ENCODE measurements around the gene DCHS1.
A peak's percentile ranks its signal among the peaks of the same experiment; 100 is the strongest.
"Not testable (repeated sequence)": the region's sequence is repeated elsewhere in the genome, so short reads cannot be mapped to it uniquely, and the experiment has no call there.

The DCHS1 gene, protein sequence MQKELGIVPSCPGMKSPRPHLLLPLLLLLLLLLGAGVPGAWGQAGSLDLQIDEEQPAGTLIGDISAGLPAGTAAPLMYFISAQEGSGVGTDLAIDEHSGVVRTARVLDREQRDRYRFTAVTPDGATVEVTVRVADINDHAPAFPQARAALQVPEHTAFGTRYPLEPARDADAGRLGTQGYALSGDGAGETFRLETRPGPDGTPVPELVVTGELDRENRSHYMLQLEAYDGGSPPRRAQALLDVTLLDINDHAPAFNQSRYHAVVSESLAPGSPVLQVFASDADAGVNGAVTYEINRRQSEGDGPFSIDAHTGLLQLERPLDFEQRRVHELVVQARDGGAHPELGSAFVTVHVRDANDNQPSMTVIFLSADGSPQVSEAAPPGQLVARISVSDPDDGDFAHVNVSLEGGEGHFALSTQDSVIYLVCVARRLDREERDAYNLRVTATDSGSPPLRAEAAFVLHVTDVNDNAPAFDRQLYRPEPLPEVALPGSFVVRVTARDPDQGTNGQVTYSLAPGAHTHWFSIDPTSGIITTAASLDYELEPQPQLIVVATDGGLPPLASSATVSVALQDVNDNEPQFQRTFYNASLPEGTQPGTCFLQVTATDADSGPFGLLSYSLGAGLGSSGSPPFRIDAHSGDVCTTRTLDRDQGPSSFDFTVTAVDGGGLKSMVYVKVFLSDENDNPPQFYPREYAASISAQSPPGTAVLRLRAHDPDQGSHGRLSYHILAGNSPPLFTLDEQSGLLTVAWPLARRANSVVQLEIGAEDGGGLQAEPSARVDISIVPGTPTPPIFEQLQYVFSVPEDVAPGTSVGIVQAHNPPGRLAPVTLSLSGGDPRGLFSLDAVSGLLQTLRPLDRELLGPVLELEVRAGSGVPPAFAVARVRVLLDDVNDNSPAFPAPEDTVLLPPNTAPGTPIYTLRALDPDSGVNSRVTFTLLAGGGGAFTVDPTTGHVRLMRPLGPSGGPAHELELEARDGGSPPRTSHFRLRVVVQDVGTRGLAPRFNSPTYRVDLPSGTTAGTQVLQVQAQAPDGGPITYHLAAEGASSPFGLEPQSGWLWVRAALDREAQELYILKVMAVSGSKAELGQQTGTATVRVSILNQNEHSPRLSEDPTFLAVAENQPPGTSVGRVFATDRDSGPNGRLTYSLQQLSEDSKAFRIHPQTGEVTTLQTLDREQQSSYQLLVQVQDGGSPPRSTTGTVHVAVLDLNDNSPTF (N-terminal part only)
- total RNA-seq, result 27.8 to 46.9 (median 44.9) reads per million in 3 donors

DNA sequence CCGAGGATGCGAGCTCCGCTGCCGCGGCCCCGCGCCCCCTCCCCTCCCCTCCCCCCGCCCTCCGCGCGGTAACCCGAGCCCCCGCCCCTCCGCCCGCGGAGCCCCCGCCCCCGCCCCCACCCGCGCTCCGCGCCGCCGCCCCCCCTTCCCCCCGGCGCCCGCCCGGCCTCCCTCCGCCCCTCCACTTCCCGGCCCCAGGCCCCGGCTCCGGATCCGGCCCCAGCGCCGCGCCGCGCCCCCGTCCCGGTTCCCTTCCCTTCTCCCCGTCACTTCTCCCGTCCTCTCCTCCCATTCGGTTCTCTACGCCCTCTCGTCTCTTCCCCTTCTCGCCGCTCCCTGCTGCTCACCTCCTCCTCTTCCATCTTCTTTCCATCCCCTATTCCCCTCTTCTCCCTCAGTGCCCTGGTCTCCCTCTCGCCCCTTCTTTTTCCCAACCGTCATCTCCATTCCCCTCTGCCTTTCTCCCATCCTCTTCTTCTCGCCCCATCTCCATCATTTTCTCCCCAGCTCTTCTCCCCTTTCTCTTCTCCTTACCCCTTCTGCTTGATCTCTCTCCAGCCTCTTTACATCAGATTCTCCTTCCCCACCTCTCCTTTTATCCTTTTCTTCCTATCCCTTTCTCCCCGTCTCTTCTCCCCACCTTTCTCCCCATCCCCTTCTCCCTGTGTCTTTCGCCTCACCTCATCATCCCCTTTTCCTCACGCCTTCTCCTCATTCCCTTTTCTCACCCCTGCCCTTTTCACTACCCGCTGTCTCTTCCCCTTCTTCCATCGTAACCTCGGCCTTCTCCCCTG, at the start of gene DCHS1:
Gene DCHS1 (minus strand): TSS at position 20 of the 794 bp plus-strand sequence. CDS start 14,196 bp downstream, outside the sequence.
- no peaks in the 10 kb centered on the region for H3K36me3 ChIP-seq (ENCODE audit: control insufficient read depth, insufficient read depth, low read length)
- H3K27ac ChIP-seq (ENCODE audit: insufficient read depth, low read length, poor library complexity, severe bottlenecking), result peak within 1 kb of the TSS; percentile 35
- no peaks in the 10 kb centered on the region for H3K27me3 ChIP-seq (replicated peaks; ENCODE audit: control insufficient read depth, insufficient read depth, low read length, poor library complexity, severe bottlenecking)
- DNase-seq, result peak in 1 of 3 donors; percentile 15
- no peaks in the 10 kb centered on the region for H3K9me3 ChIP-seq (ENCODE audit: control insufficient read depth, low read length)
- peak within 1 kb of the TSS; percentile 53 for H3K4me3 ChIP-seq (ENCODE audit: insufficient read depth, low read depth, low read length, poor library complexity, severe bottlenecking)
- H3K4me1 ChIP-seq (ENCODE audit: control insufficient read depth, insufficient read depth, low read length, poor library complexity, severe bottlenecking), result no peaks in the 10 kb centered on the region

DNA sequence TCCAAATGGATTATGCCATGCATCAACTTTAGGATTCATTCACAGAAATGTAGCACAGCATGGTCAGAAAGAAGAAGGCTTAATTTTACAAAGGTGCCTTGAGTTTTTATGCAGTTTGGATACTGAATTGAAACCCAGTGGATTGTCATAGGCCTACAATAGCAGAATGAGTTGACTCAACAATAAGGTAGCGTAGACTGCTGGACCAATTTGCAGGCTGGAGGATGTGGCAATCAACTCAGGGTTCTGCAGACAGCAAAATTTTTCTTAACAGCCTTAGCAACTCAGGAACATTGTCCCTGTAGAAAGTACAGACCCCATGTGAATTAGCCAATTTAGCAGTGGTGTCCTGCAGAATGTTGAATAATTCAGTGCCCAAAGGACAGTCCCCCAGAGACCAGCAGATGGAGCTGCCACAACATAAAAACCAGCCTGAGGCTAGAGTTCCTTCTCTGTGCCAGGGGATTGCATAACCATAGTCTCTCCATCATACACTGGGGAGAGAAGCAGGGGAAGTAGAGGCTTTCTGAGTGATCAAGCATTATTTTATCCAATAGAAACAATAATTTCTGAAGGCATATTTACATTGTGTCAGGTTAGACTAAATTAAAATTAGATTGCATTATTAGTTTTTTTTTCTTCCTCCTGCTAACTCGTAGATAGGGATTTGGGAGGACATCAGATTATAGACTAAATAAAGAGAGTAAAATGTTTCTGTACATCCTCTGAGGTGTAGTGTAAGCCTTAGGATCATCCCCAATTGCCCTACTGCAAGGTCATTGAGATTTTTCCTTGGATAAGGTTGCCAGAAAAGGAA, 47.8 kb upstream of the DCHS1 start:
- no peak overlapping the region for H3K4me3 ChIP-seq (ENCODE audit: insufficient read depth, low read depth, low read length, poor library complexity, severe bottlenecking)
- H3K27ac ChIP-seq (ENCODE audit: insufficient read depth, low read length, poor library complexity, severe bottlenecking), result no peak overlapping the region
- peaks cover 7% of the 10 kb centered on the region for H3K36me3 ChIP-seq (ENCODE audit: control insufficient read depth, insufficient read depth, low read length)
- DNase-seq, result peak in 1 of 3 donors; percentile 5
- H3K9me3 ChIP-seq (ENCODE audit: control insufficient read depth, low read length), result no peaks in the 10 kb centered on the region
- H3K4me1 ChIP-seq (ENCODE audit: control insufficient read depth, insufficient read depth, low read length, poor library complexity, severe bottlenecking), result no peaks in the 10 kb centered on the region
- no peaks in the 10 kb centered on the region for H3K27me3 ChIP-seq (replicated peaks; ENCODE audit: control insufficient read depth, insufficient read depth, low read length, poor library complexity, severe bottlenecking)

DNA sequence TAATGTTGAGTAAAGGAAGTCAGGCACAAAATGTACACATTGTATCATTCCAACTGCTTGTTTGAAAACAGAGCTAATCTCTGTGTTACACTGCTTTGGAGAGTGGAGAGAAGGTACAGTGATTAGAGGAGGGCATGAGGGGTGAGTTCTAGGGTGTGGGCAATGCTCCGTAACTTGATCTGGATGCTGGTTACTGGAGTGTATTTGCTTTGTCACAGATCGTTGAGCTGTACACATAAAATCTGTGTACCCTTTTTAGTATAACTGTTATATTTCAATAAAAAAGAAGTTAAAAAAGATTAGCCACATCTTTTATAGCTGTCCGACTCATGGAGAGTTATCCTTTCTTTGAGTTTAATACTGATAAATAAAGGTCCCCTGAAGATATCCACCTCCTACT, 46.3 kb upstream of the DCHS1 start:
- not testable (repeated sequence) for H3K36me3 ChIP-seq (ENCODE audit: control insufficient read depth, insufficient read depth, low read length); H3K27ac ChIP-seq (ENCODE audit: insufficient read depth, low read length, poor library complexity, severe bottlenecking); DNase-seq

DNA sequence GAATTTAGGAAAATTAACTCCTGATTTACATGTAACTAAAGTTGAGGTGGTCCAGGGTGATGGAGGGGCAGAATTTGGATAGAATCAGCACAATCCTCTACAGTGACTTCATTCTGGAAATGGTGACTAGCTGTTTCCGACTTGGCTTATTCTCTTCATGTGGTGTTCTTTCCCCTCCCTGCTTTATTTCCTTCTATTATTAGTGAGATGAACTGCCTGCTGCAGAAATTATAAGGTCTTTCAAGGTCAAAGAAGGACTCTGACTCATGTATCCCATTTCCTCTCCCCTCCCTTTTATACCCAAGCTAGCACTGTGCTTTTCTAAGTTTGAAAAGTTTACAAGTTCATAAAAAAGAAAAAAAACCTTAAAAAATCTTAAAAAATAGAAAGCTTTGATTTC, 39.8 kb upstream of the DCHS1 start:
- no peak for DNase-seq
- no peaks in the 10 kb centered on the region for H3K9me3 ChIP-seq (ENCODE audit: control insufficient read depth, low read length)
- H3K27me3 ChIP-seq (replicated peaks; ENCODE audit: control insufficient read depth, insufficient read depth, low read length, poor library complexity, severe bottlenecking), result no peaks in the 10 kb centered on the region
- no peak overlapping the region for H3K27ac ChIP-seq (ENCODE audit: insufficient read depth, low read length, poor library complexity, severe bottlenecking)
- no peak overlapping the region for H3K4me3 ChIP-seq (ENCODE audit: insufficient read depth, low read depth, low read length, poor library complexity, severe bottlenecking)
- peaks cover 12% of the 10 kb centered on the region for H3K4me1 ChIP-seq (ENCODE audit: control insufficient read depth, insufficient read depth, low read length, poor library complexity, severe bottlenecking)
- H3K36me3 ChIP-seq (ENCODE audit: control insufficient read depth, insufficient read depth, low read length), result no peaks in the 10 kb centered on the region

More for the DNA sequence above, 46.3 kb upstream of the DCHS1 start:
- H3K27me3 ChIP-seq (replicated peaks; ENCODE audit: control insufficient read depth, insufficient read depth, low read length, poor library complexity, severe bottlenecking); H3K4me3 ChIP-seq (ENCODE audit: insufficient read depth, low read depth, low read length, poor library complexity, severe bottlenecking); H3K4me1 ChIP-seq (ENCODE audit: control insufficient read depth, insufficient read depth, low read length, poor library complexity, severe bottlenecking); H3K9me3 ChIP-seq (ENCODE audit: control insufficient read depth, low read length): not testable (repeated sequence)

DNA sequence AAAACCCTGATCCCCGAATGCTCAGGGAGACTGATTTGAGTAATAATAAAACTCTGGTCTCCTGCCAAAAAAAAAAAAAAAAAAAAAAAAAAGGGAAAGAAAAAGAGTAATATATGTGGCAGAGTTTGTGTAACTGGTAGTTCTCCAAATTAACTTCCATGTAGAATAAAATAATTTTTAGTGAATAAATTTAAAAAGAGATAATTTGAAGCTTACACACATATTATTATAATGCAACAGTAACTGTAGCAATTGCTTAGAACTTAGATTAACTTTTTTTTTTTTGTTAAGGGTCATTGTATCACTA, 38.6 kb upstream of the DCHS1 start:
- Histone ChIP-seq H3K27ac (ENCODE audit: insufficient read depth, low read length, poor library complexity, severe bottlenecking) (no peak overlapping the region), H3K4me3 (ENCODE audit: insufficient read depth, low read depth, low read length, poor library complexity, severe bottlenecking) (no peak overlapping the region), H3K27me3 (replicated peaks; ENCODE audit: control insufficient read depth, insufficient read depth, low read length, poor library complexity, severe bottlenecking) (no peaks in the 10 kb centered on the region), H3K4me1 (ENCODE audit: control insufficient read depth, insufficient read depth, low read length, poor library complexity, severe bottlenecking) (peaks cover 12% of the 10 kb centered on the region), H3K9me3 (ENCODE audit: control insufficient read depth, low read length) (no peaks in the 10 kb centered on the region), H3K36me3 (ENCODE audit: control insufficient read depth, insufficient read depth, low read length) (no peaks in the 10 kb centered on the region)
- no peak for DNase-seq

DNA sequence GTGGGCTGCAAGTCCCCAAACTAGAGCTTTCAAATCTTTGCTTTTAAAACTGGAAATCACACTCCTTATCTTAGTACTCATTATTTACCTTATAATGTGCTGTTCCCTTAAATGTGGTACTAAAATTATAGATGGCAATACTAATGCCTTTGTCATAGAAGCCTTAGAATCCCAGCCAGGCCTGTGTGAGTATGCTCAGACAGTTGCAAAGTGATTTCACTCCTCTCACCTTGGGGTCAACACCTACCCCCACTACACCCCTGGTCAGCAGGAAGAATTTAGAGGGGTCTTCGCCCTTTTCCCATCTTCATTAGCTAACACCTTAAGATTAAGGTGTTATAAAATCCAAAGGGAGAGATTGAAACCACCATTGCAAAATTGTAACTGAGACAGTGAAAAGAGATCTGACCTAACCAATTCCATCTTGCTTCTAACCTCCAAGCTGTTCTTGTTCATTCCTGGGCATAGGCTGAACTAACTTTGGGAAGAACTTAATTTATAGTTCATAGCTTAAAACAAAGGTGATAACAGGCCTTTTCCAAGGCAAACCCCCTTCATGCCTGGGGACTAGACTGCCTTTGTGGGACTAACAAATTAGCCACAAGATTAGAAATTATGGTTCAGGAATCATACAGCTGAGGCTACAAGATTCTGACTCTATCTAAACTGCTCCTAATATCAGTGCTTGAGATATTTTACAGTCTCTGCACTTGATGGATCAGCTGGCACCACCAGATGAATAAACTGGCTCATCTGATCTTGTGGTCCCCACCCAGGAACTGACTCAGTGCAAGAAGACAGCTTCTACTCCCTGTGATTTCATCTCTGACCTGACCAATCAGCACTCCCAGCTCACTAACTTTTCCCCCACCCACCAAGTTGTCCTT, 38.0 kb upstream of the DCHS1 start:
- Histone ChIP-seq H3K4me1 (ENCODE audit: control insufficient read depth, insufficient read depth, low read length, poor library complexity, severe bottlenecking) (peaks cover 12% of the 10 kb centered on the region), H3K27ac (ENCODE audit: insufficient read depth, low read length, poor library complexity, severe bottlenecking) (no peak overlapping the region), H3K4me3 (ENCODE audit: insufficient read depth, low read depth, low read length, poor library complexity, severe bottlenecking) (no peak overlapping the region), H3K9me3 (ENCODE audit: control insufficient read depth, low read length) (no peaks in the 10 kb centered on the region), H3K36me3 (ENCODE audit: control insufficient read depth, insufficient read depth, low read length) (no peaks in the 10 kb centered on the region), H3K27me3 (replicated peaks; ENCODE audit: control insufficient read depth, insufficient read depth, low read length, poor library complexity, severe bottlenecking) (no peaks in the 10 kb centered on the region)
- peak; percentile 23 to 39 (median 24) for DNase-seq

DNA sequence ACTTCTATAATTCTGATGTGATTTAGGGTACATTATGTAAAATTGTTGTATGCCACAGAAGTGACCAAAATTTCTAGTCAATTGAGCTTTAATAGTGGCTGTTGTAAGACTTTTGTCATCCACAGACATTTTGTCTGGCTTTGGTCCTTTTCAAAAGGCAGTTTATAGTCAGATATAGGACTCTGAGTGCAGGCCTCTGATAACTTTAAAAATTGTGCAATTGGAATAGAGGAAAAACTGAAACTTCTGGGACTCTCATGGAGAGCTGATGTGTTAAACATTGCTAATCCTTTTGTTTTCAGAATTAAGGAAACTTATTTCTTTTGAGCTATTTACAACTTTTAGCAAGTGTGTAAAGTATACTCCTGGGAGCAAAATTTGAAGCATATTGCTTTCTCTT, 36.5 kb upstream of the DCHS1 start:
- H3K27me3 ChIP-seq (replicated peaks; ENCODE audit: control insufficient read depth, insufficient read depth, low read length, poor library complexity, severe bottlenecking), result no peaks in the 10 kb centered on the region
- H3K4me3 ChIP-seq (ENCODE audit: insufficient read depth, low read depth, low read length, poor library complexity, severe bottlenecking), result no peak overlapping the region
- H3K36me3 ChIP-seq (ENCODE audit: control insufficient read depth, insufficient read depth, low read length), result no peaks in the 10 kb centered on the region
- no peaks in the 10 kb centered on the region for H3K9me3 ChIP-seq (ENCODE audit: control insufficient read depth, low read length)
- no peak overlapping the region for H3K27ac ChIP-seq (ENCODE audit: insufficient read depth, low read length, poor library complexity, severe bottlenecking)
- DNase-seq, result no peak
- H3K4me1 ChIP-seq (ENCODE audit: control insufficient read depth, insufficient read depth, low read length, poor library complexity, severe bottlenecking), result peaks cover 12% of the 10 kb centered on the region

DNA sequence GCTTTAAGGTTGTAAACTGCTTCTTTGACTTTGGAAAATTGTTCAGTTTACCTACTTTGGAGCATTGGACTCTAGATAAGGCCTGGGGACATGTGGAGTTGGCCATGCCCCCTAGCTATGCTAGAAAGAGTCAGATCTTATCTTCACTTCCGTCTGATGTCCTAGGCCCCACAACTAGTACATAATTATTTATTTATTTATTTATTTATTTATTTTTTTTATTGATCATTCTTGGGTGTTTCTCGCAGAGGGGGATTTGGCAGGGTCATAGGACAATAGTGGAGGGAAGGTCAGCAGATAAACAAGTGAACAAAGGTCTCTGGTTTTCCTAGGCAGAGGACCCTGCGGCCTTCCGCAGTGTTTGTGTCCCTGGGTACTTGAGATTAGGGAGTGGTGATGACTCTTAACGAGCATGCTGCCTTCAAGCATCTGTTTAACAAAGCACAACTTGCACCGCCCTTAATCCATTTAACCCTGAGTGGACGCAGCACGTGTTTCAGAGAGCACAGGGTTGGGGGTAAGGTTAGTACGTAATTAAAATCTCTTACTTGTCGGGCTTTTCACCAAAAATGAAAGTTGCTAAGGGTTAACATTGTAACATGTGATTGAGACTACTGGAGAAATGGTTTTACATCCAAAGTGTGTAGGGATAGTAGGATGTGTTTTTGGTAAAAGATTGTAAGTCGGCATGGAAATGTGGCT, 35.0 kb upstream of the DCHS1 start:
- H3K9me3 ChIP-seq (ENCODE audit: control insufficient read depth, low read length); DNase-seq; H3K4me3 ChIP-seq (ENCODE audit: insufficient read depth, low read depth, low read length, poor library complexity, severe bottlenecking); H3K27me3 ChIP-seq (replicated peaks; ENCODE audit: control insufficient read depth, insufficient read depth, low read length, poor library complexity, severe bottlenecking); H3K27ac ChIP-seq (ENCODE audit: insufficient read depth, low read length, poor library complexity, severe bottlenecking); H3K36me3 ChIP-seq (ENCODE audit: control insufficient read depth, insufficient read depth, low read length): not testable (repeated sequence)
- H3K4me1 ChIP-seq (ENCODE audit: control insufficient read depth, insufficient read depth, low read length, poor library complexity, severe bottlenecking), result peaks cover 12% of the 10 kb centered on the region

All from effector memory CD4-positive, alpha-beta T cell (primary cell).